WTC11 (cell line): ENCODE results near the gene ILKAP. TPM values are rescaled to one million over a fixed set of nuclear protein-coding genes. Genes with fewer than 3 reads are reported as not detected.

Experiments
- ATAC-seq: fragments of 200-7000 bp; cut with Tn5 transposase; 2 replicates; pipeline ENCODE4 v1.10.0; 2021; ENCODE audit warnings: mild to moderate bottlenecking, moderate library complexity
- CTCF ChIA-PET: fragments of 300-600 bp; sonication (Branson Sonifier 250); formaldehyde crosslinking; loops from one replicate; lab custom pipeline; 2021; ENCODE audit warnings: antibody characterized with exemption; lab: Charles Lee
- POLR2A ChIA-PET: fragments of 350-600 bp; sonication (Branson Sonifier 250); formaldehyde crosslinking; loops from one replicate; lab custom pipeline; 2021; ENCODE audit warnings: antibody characterized with exemption; lab: Charles Lee
- DNase-seq: peaks from one replicate; pipeline ENCODE4 v3.0.0; 2021; ENCODE audit warnings: low spot score
- H3K27ac Mint-ChIP-seq: 2 replicates; pipeline ENCODE4 v1.8.0; 2021; ENCODE audit warnings: mixed read lengths
- H3K27me3 Mint-ChIP-seq: 2 replicates; pipeline ENCODE4 v1.8.0; 2021; ENCODE audit warnings: low read depth, mild to moderate bottlenecking, moderate library complexity, mixed read lengths
- H3K36me3 Mint-ChIP-seq: 2 replicates; pipeline ENCODE4 v1.8.0; 2021; ENCODE audit warnings: mixed read lengths
- H3K4me1 Mint-ChIP-seq: 2 replicates; pipeline ENCODE4 v1.8.0; 2022; ENCODE audit warnings: mixed read lengths
- H3K4me3 Mint-ChIP-seq: 2 replicates; pipeline ENCODE4 v1.8.0; 2021; ENCODE audit warnings: mild to moderate bottlenecking, moderate library complexity, mixed read lengths
- H3K9me3 Mint-ChIP-seq: 2 replicates; pipeline ENCODE4 v1.8.0; 2021; ENCODE audit warnings: mixed read lengths
- ESRRA ChIP-seq: sonication (generic); formaldehyde crosslinking; IDR thresholded peaks from 2 replicates; pipeline ENCODE4 v1.8.1; 2022; ENCODE audit warnings: mild to moderate bottlenecking, missing genetic modification reagents, borderline replicate concordance
- IRF1 ChIP-seq: sonication (generic); formaldehyde crosslinking; IDR thresholded peaks from 2 replicates; pipeline ENCODE4 v1.8.0; 2023; ENCODE audit warnings: missing genetic modification reagents
- JUN ChIP-seq: sonication (generic); formaldehyde crosslinking; IDR thresholded peaks from 2 replicates; pipeline ENCODE4 v1.8.0; 2023; ENCODE audit warnings: mild to moderate bottlenecking, missing genetic modification reagents
- MXD4 ChIP-seq: fragments of 250-450 bp; sonication (Bioruptor Pico); IDR thresholded peaks from 2 replicates; pipeline ENCODE4 v1.8.0; 2021; ENCODE audit warnings: mild to moderate bottlenecking, moderate library complexity, borderline replicate concordance
- MYBL2 ChIP-seq: sonication (generic); formaldehyde crosslinking; IDR thresholded peaks from 2 replicates; pipeline ENCODE4 v1.8.1; 2023; ENCODE audit warnings: mild to moderate bottlenecking, moderate library complexity, missing genetic modification reagents
- NFYB ChIP-seq: sonication (generic); formaldehyde crosslinking; conservative IDR thresholded peaks from 2 replicates; pipeline ENCODE4 v1.8.0; 2022; ENCODE audit warnings: low read depth, missing genetic modification reagents
- PRDM15 ChIP-seq: sonication (generic); formaldehyde crosslinking; IDR thresholded peaks from 2 replicates; pipeline ENCODE4 v1.8.0; 2022; ENCODE audit warnings: missing genetic modification reagents
- TCF7 ChIP-seq: sonication (generic); formaldehyde crosslinking; IDR thresholded peaks from 2 replicates; pipeline ENCODE4 v1.8.0; 2022; ENCODE audit warnings: mild to moderate bottlenecking, low read depth, missing genetic modification reagents, moderate library complexity
- ZMAT4 ChIP-seq: fragments of 250-450 bp; sonication (Bioruptor Pico); IDR thresholded peaks from 2 replicates; pipeline ENCODE4 v1.9.0; 2021; ENCODE audit warnings: mild to moderate bottlenecking
- ZNF138 ChIP-seq: sonication (generic); formaldehyde crosslinking; conservative IDR thresholded peaks from 2 replicates; pipeline ENCODE4 v1.8.1; 2022; ENCODE audit warnings: mild to moderate bottlenecking, moderate library complexity, missing genetic modification reagents
- ZNF219 ChIP-seq: sonication (generic); formaldehyde crosslinking; IDR thresholded peaks from 2 replicates; pipeline ENCODE4 v1.8.0; 2023; ENCODE audit warnings: missing genetic modification reagents, mild to moderate bottlenecking, borderline replicate concordance
- ZNF232 ChIP-seq: sonication (generic); formaldehyde crosslinking; IDR thresholded peaks from 2 replicates; pipeline ENCODE4 v1.8.0; 2022; ENCODE audit warnings: mild to moderate bottlenecking, missing genetic modification reagents
- ZNF532 ChIP-seq: fragments of 250-450 bp; sonication (Bioruptor Pico); IDR thresholded peaks from 2 replicates; pipeline ENCODE4 v1.9.0; 2021; ENCODE audit warnings: mild to moderate bottlenecking, borderline replicate concordance
- total RNA-seq: library from RNA; stranded (reverse); gene quantifications from 3 replicates; pipeline ENCODE4 v1.2.3, GENCODE V29; 2021
- TF ChIP-seq, protein P1 (sequence below): sonication (generic); formaldehyde crosslinking; IDR thresholded peaks from 2 replicates; pipeline ENCODE4 v1.8.1; 2023; ENCODE audit warnings: mild to moderate bottlenecking, missing genetic modification reagents
- TF ChIP-seq, protein P2 (sequence below): sonication (generic); formaldehyde crosslinking; IDR thresholded peaks from 2 replicates; pipeline ENCODE4 v1.8.0; 2023; ENCODE audit warnings: missing genetic modification reagents, mild to moderate bottlenecking, borderline replicate concordance

Gene ILKAP
- total RNA-seq, 1 experiment from 2014 or later = 32.7 TPM

DNA sequence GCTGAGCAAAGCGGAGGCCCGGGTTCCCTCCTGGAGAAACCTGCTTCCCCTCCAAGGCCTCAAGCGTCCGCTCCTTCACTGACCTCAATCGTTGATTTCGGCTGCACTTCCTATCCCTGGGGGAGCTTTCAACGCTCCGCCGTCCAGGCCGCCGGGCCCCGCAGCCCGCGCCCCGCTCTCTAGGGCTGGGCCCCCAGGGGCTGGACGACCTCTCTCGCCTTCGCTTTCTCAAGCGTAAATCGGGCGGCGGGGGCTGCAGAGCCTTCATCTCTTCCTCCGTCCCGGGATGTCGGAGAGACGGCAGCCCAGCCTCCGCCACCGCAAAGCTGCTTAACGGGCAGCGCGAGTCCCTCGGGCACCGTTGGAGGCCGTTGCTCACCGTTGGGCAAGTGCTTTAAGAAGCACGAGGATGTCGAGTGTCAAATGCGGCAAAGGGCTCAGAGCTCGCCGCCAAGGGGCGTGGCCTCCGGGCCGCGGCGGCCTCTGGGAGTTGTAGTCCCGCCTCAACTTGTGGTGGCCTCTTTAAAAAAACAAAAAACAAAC lies 27.8 kb upstream of the ILKAP start (continued):
- TF ChIP-seq ZNF138 (CRISPR knock-in tag) = no peak
- no peak for TF ChIP-seq MXD4

DNA sequence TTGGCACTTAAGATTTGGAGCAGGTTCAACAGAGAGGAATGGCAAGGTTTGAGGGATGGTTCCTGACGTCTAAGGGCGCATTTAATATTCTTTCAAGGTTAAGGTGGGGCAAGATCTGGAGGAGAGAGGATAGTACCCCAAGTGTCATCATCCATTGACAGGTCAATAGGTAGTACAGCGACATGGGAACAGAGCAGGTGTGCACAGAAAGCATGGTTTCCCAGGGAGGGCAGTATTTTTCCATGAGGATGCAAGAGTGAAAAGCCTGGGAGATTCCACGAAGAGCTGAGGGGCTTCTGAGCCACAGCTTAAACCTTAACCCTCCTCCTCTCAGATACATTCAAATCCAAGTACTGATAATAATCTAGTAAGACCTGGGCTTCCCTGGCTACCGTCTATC lies 27.2 kb upstream of the ILKAP start:
- ChIA-PET CTCF (interaction anchor here (1.7 kb wide), 1 partner anchor 32 kb away, joined by 9 read pairs; no protein-coding TSS in a partner anchor), POLR2A (interaction anchor here (1.0 kb wide), 1 partner anchor 10 kb away, joined by 3 read pairs; no protein-coding TSS in a partner anchor)
- Mint-ChIP-seq H3K27ac (no peak overlapping the region), H3K9me3 (peaks cover 9% of the 10 kb centered on the region), H3K36me3 (no peaks in the 10 kb centered on the region), H3K27me3 (peaks cover 68% of the 10 kb centered on the region), H3K4me1 (peaks cover 14% of the 10 kb centered on the region), H3K4me3 (peak overlapping the region; percentile 84)
- TF ChIP-seq IRF1 (no peak), PRDM15 (CRISPR knock-in tag) (no peak), JUN (CRISPR knock-in tag) (no peak)
- TF ChIP-seq, protein P1, sequence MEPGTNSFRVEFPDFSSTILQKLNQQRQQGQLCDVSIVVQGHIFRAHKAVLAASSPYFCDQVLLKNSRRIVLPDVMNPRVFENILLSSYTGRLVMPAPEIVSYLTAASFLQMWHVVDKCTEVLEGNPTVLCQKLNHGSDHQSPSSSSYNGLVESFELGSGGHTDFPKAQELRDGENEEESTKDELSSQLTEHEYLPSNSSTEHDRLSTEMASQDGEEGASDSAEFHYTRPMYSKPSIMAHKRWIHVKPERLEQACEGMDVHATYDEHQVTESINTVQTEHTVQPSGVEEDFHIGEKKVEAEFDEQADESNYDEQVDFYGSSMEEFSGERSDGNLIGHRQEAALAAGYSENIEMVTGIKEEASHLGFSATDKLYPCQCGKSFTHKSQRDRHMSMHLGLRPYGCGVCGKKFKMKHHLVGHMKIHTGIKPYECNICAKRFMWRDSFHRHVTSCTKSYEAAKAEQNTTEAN (CRISPR knock-in tag) = no peak
- ATAC-seq (no peak), DNase-seq (no peak)

DNA sequence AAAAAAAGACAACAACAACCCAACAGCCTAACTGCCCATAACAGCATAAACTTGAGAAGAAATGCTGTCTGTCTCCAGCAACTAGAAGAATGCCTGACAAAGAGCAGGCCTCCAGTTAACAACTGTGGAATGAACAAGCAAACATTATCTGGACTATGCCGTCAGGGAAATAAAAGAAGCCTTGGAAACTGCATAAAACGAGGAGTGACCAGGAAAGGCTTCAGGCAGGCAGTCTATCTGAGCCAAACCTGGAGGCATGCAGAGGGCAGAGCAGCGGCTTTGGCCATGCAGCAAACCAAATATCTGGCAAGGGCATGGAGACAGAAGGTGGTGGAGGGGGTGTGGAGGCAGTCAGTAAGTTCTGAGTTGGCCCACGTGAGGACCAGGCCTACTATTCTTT lies 25.2 kb upstream of the ILKAP start:
- H3K27me3 Mint-ChIP-seq = peaks cover 51% of the 10 kb centered on the region
- no peaks in the 10 kb centered on the region for H3K36me3 Mint-ChIP-seq
- peaks cover 4% of the 10 kb centered on the region; the same call in 1 of the 2 replicates for H3K9me3 Mint-ChIP-seq
- ChIA-PET POLR2A (no interaction called here), CTCF (interaction anchor here (0.9 kb wide), 1 partner anchor 35 kb away, joined by 3 read pairs; no protein-coding TSS in a partner anchor)
- no peak overlapping the region for H3K27ac Mint-ChIP-seq
- H3K4me3 Mint-ChIP-seq = no peak overlapping the region
- H3K4me1 Mint-ChIP-seq = peaks cover 14% of the 10 kb centered on the region
- ATAC-seq (no peak), DNase-seq (no peak)
- TF ChIP-seq NFYB (no peak), ZNF219 (CRISPR knock-in tag) (no peak), TCF7 (no peak)

DNA sequence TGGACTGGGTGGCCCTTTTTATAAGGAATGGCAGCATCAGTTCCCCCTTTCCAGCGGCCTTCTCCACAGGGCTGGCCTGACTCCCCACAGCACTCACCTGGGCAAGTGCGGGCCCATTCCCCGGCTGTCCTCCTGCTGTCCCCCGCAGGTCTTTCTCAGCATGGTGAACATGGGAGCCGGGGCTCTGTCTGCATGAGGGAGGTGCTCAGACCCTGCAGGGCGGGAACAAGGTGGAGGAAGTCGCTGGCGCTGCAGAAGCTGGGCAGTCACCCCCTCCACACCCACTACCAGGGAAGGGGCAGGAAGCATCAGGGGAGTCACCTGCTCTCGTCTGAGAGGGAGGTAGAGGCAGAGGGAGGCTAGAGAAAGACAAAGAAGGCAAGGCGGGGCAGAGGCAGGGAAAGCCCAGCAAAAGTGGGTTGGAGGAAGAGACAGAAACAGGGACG lies 24.1 kb upstream of the ILKAP start:
- POLR2A ChIA-PET = no interaction called here
- no peak overlapping the region for H3K4me3 Mint-ChIP-seq
- H3K4me1 Mint-ChIP-seq = peaks cover 14% of the 10 kb centered on the region
- no peak for DNase-seq
- H3K9me3 Mint-ChIP-seq = no peaks in the 10 kb centered on the region
- peaks cover 41% of the 10 kb centered on the region for H3K27me3 Mint-ChIP-seq
- CTCF ChIA-PET = interaction anchor here (0.8 to 1.8 kb wide), 2 partner anchors 12 to 36 kb away, joined by 3 to 4 read pairs; partner anchors contain the start of gene HES6
- peak overlapping the region; percentile 32; the same call in 1 of the 2 replicates for H3K27ac Mint-ChIP-seq
- ATAC-seq = peak; percentile 34
- H3K36me3 Mint-ChIP-seq = no peaks in the 10 kb centered on the region
- TF ChIP-seq ZNF232 = no peak
- TF ChIP-seq ESRRA = no peak
- TF ChIP-seq, protein P2, sequence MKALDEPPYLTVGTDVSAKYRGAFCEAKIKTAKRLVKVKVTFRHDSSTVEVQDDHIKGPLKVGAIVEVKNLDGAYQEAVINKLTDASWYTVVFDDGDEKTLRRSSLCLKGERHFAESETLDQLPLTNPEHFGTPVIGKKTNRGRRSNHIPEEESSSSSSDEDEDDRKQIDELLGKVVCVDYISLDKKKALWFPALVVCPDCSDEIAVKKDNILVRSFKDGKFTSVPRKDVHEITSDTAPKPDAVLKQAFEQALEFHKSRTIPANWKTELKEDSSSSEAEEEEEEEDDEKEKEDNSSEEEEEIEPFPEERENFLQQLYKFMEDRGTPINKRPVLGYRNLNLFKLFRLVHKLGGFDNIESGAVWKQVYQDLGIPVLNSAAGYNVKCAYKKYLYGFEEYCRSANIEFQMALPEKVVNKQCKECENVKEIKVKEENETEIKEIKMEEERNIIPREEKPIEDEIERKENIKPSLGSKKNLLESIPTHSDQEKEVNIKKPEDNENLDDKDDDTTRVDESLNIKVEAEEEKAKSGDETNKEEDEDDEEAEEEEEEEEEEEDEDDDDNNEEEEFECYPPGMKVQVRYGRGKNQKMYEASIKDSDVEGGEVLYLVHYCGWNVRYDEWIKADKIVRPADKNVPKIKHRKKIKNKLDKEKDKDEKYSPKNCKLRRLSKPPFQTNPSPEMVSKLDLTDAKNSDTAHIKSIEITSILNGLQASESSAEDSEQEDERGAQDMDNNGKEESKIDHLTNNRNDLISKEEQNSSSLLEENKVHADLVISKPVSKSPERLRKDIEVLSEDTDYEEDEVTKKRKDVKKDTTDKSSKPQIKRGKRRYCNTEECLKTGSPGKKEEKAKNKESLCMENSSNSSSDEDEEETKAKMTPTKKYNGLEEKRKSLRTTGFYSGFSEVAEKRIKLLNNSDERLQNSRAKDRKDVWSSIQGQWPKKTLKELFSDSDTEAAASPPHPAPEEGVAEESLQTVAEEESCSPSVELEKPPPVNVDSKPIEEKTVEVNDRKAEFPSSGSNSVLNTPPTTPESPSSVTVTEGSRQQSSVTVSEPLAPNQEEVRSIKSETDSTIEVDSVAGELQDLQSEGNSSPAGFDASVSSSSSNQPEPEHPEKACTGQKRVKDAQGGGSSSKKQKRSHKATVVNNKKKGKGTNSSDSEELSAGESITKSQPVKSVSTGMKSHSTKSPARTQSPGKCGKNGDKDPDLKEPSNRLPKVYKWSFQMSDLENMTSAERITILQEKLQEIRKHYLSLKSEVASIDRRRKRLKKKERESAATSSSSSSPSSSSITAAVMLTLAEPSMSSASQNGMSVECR (CRISPR knock-in tag) = no peak
- no peak for TF ChIP-seq ZMAT4
- no peak for TF ChIP-seq MYBL2 (CRISPR knock-in tag)
- no peak for TF ChIP-seq ZNF532 (CRISPR knock-in tag)
